HCT116 (cell line): Measurements from ENCODE around the gene GARIN5A.

Experiments used
- CEBPB ChIP-seq: IDR thresholded peaks from 2 replicates; pipeline ENCODE4 v1.6.1; 2012; ENCODE audit warnings: low read depth
- CTCF ChIP-seq, 3 experiments: fragments of 200-600 bp in 1 of 3; sonication (generic) in 1 of 3; IDR thresholded peaks in 2 of 3; conservative IDR thresholded peaks in 1 of 3; 2 replicates each; pipeline ENCODE4 v1.5.1; 2012 to 2017; ENCODE audit warnings: low read depth in 2 of 3, low read length in 2 of 3, antibody characterized with exemption in 1 of 3, borderline replicate concordance in 1 of 3, control low read depth in 1 of 3, mild to moderate bottlenecking in 1 of 3, mixed read lengths in 1 of 3, mixed run types in 1 of 3, moderate library complexity in 1 of 3; ENCODE audit not compliant: insufficient read depth in 1 of 3
- EZH2 ChIP-seq: fragments of 200-600 bp; sonication (generic); IDR thresholded peaks from 2 replicates; pipeline ENCODE4 v1.6.1; 2017; ENCODE audit warnings: antibody characterized with exemption, mixed run types
- EZH2phosphoT487 ChIP-seq: fragments of 200-600 bp; IDR thresholded peaks from 2 replicates; pipeline ENCODE4 v1.6.1; 2018; ENCODE audit warnings: antibody characterized with exemption, borderline replicate concordance
- FOSL1 ChIP-seq: IDR thresholded peaks from 2 replicates; pipeline ENCODE4 v1.6.1; 2012; ENCODE audit warnings: low read depth
- MAX ChIP-seq: IDR thresholded peaks from 2 replicates; pipeline ENCODE4 v1.6.1; 2012
- POLR2A ChIP-seq: IDR thresholded peaks from 2 replicates; pipeline ENCODE4 v1.7.0; 2011; ENCODE audit warnings: borderline replicate concordance; ENCODE audit not compliant: insufficient read depth, insufficient read length; ENCODE audit errors: extremely low read depth
- RAD21 ChIP-seq: IDR thresholded peaks from 2 replicates; pipeline ENCODE4 v1.6.1; 2012; ENCODE audit warnings: low read depth, mild to moderate bottlenecking
- YY1 ChIP-seq: IDR thresholded peaks from 2 replicates; pipeline ENCODE4 v1.6.1; 2011; ENCODE audit warnings: low read length, low read depth, moderate library complexity, mild to moderate bottlenecking; ENCODE audit not compliant: insufficient replicate concordance; ENCODE audit errors: extremely low read depth
- ZBTB33 ChIP-seq: IDR thresholded peaks from 2 replicates; pipeline ENCODE4 v1.6.1; 2011; ENCODE audit warnings: mild to moderate bottlenecking, low read length, moderate library complexity; ENCODE audit not compliant: insufficient replicate concordance; ENCODE audit errors: extremely low read depth
- ZFX ChIP-seq: fragments of 450-650 bp; IDR thresholded peaks from 2 replicates; pipeline ENCODE4 v1.6.1; 2017
- ZNF274 ChIP-seq: fragments of 200-500 bp; sonication (Bioruptor generic); IDR thresholded peaks from 2 replicates; pipeline ENCODE4 v1.6.1; 2014; ENCODE audit warnings: mild to moderate bottlenecking, low read depth, low read length, inconsistent platforms

GRCh38 chr19:50459638-50460037 is 17.0 kb downstream of the GARIN5A start:
- TF ChIP-seq CTCF (IDR thresholded peaks at IDR 0.05 in 2 of 3, conservative IDR thresholded peaks at IDR 0.05 in 1 of 3; ENCODE audit: borderline replicate concordance in 1 of 3, insufficient read depth in 1 of 3, low read depth in 2 of 3, low read length in 2 of 3), result no peak
- TF ChIP-seq FOSL1, result no peak
- no peak for TF ChIP-seq RAD21
- no peak for TF ChIP-seq ZBTB33
- TF ChIP-seq EZH2, result no peak
- TF ChIP-seq MAX, result no peak
- TF ChIP-seq CEBPB, result no peak
- no peak for TF ChIP-seq POLR2A
- no peak for TF ChIP-seq ZFX
- no peak for TF ChIP-seq ZNF274
- no peak for TF ChIP-seq EZH2phosphoT487
- no peak for TF ChIP-seq YY1
